GM18517 (cell line): ENCODE measurements around the gene WDR35.
A peak's percentile ranks its signal among the peaks of the same experiment; 100 is the strongest.

ENCODE experiments used
- ATAC-seq: cut with Tn5 transposase; IDR thresholded peaks from one replicate; pipeline ENCODE4 v1.9.1; 2021; ENCODE audit warnings: mild to moderate bottlenecking, moderate library complexity; ENCODE audit not compliant: unreplicated experiment

WDR35 gene

DNA sequence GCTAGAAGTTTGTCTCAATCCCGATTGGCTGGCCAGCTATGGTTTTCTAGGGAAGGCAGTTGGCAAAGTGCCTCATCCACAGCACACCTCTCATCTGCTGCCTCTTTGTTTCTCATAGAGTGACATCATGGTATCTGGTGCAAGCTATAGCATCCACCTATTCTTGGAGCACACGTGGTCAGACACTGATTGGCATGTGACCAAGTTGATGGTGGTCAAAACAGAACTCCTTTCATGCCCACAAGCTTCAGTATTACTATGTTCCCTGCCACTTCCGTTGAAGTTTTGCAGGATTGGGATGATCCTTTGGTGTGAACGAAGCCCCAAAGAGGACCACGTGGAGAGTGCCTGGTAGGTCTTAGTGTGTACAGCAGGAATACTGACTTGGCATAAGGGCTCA lies 116.9 kb downstream of the WDR35 start:
- ATAC-seq: no peak

- no peak for ATAC-seq
Observed at GRCh38 chr2:19872302-19872701, 117.6 kb downstream of the WDR35 start.

DNA sequence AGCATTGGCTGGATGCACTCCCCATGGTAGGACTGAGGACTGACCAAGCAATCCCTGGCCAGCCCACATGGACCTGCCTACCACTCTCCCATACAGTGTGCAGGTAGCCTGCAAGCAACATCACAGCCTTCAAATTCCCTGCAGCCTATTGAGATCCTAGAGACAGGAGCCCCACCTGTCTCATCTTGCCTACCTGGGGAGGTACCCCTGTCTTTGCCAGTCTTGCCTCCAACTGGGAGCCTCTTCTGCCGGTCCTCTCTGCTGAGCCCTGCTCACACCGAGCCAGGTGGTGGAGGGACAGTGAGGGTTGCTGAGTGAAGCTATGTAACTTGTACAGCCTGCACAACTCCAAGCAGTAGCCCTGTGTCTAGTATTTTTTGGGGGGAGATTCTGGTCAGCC lies 118.1 kb downstream of the WDR35 start:
- no peak for ATAC-seq

DNA sequence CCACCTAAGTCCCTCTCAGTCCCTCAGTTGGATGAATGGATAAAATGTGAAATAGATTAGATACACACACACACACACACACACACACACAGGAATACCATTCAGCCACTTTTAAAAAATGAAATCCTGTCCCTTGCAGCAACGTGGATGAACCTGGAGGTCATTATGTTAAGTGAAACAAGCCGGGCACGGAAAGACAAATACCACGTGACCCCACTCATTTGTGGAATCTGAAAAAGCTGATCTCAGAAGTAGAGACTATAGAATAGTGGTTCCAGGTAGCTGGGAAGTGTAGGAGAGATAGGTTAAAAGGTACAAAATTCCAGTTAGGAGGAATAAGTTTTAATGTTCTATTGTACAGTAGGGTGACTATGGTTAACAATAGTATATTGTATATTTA lies 119.1 kb downstream of the WDR35 start:
- no peak for ATAC-seq

DNA sequence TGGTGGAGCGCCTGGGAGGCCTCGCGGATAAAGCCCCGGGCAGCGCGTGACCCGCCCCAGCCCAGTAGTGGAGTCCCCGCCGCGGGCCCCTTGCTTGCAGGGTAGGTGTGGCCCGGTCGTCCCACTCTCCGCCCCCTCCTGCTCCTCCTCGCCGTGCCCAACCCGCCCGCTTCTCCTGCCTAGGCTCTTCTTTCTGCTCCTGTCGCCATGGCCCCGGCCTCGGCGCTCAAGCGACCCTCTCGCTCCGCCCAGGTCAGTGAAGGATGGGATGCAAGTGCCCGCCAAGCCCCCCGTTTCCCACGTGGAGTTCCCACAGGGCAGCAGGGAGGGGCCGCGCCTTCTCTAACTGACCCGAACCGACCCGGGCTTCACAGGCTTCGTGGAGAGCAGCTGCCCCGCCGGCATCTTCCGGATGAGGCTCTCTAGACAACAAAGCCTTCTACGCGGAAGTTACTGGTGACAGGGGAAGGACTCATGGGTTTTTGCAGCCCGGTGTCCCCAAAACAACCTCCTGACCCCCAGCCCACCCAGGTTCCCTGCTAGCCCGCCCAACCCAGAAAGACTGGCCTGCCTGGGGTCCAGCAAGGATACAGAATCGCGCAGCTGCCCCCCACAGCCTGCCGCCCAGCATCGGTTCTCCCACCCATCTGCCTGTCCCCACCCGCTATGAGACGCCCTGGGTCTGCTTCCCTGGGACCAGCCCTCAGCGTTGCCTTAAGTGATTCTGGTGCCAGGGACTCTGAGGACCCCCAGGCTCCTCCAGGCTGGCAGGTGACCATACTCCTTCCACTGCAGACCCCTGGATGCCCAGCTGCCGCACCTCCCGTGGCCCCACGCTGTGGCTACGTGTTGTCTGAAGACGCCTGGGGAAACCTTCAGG lies 121.0 kb downstream of the WDR35 start:
- ATAC-seq: peak; percentile 49

DNA sequence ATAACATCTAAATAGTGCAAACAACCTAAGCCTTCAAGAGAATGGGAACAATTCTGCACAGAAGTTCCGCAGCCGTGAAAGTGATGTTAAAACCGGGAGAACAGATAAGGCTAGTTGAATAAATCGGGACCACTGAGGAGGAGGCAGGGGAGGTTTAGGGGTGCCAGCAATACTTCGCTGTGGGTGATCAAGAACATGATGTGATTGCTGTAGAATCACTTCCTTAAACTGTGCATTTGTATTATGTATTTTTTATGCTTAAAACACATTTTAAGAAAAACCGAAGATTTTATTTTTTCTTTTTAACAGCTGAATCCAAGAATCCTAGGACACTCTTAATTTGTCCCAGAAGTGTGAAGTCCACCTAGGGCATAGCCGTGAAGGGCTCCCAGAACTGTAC lies 121.7 kb downstream of the WDR35 start:
- no peak for ATAC-seq

DNA sequence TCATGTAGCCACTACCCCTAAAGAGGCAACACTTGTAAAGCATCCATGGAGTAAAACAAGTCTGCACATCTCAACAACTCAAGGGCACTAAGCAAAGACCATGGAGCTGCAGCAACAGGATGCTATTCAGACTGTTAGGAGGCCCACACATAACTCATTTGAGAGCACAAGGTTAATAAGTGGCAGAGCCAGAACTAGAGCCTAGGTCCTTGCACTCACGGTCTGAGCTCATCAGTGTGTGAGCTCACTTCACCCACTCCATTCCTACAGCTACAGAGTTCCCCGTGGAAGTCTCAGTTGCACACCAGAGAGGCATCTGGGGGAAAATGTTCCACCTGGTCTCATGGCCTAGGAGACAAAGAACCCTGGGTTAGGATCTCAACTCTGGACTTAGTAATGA lies 123.1 kb downstream of the WDR35 start:
- ATAC-seq: peak; percentile 41

DNA sequence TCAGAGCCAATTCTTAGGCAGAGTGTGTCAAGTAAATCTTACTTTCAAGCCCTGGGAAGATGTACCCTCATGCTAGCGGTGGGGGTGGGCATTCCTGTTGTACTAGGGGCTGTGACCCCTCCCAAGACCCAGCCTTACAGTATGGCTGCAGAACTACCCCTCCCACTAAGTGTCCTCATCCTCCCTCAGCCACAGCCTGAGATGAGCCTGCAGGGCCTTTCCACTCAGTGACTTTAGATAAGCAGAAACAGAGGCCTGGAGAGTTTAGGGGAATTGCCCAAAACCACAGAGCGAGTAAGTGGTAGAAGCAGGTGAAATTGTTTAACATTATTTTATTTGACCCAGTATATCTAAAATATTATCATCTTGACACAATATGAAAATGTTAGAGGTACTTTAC lies 124.8 kb downstream of the WDR35 start:
- ATAC-seq: no peak

GRCh38 chr2:19864381-19864780 lies 125.5 kb downstream of the WDR35 start:
- no peak for ATAC-seq

GRCh38 chr2:19863303-19864041 lies 126.4 kb downstream of the WDR35 start:
- ATAC-seq: peak; percentile 77

DNA sequence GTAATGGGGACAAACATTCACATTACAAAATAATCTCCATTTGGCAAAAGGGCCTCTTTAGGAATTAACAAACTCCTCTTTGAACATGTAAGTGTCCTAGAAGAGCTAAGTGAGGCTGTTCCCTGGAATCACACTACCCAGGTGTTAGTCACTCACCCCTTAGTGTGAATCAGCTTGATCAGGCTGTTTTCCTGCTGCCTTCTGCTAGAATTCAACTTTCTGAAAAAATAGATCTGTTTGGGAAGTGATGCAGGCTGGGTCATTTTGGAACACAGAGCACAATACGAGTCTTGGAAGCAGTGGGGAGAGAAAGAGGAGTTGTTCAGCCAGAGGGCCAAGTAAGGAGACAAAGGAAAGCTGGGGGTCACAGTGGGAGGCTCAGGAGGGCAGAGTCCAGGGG lies 128.1 kb downstream of the WDR35 start:
- ATAC-seq: no peak
